Tibial nerve (tissue), 4 donors: ENCODE measurements around the gene LLCFC1. TPM values are rescaled to one million over a fixed set of nuclear protein-coding genes. Genes with fewer than 3 reads are reported as not detected.

ENCODE experiments used
- DNase-seq, 2 donors: peaks; one replicate each; pipeline ENCODE4 v3.0.0-alpha.2; 2019; ENCODE audit warnings: low spot score in 2 of 2
- H3K27ac ChIP-seq, 4 donors: fragments of 200-600 bp; sonication (generic) in 3 of 4; one replicate each; pipeline ENCODE4 v1.5.1; 2017 to 2019; ENCODE audit warnings: mild to moderate bottlenecking in 1 of 4
- H3K27me3 ChIP-seq, 2 donors: fragments of 200-600 bp; sonication (generic) in 1 of 2; one replicate each; pipeline versions ENCODE4 v1.5.1 to v1.6.0; 2017 to 2019
- H3K36me3 ChIP-seq, 3 donors: fragments of 200-600 bp; sonication (generic); one replicate each; pipeline ENCODE4 v1.5.1; 2018 to 2019
- H3K4me1 ChIP-seq, 4 donors: fragments of 200-600 bp; sonication (generic) in 3 of 4; one replicate each; pipeline ENCODE4 v1.5.1; 2017 to 2019
- H3K4me3 ChIP-seq, 4 donors: fragments of 200-600 bp; sonication (generic) in 3 of 4; one replicate each; pipeline ENCODE4 v1.5.1; 2017 to 2019; ENCODE audit warnings: mild to moderate bottlenecking in 1 of 4, moderate library complexity in 1 of 4
- H3K9me3 ChIP-seq, 4 donors: fragments of 200-600 bp; sonication (generic) in 3 of 4; one replicate each; pipeline ENCODE4 v1.5.1; 2017 to 2019
- CTCF ChIP-seq, 5 experiments: fragments of 200-600 bp in 3 of 5; fragments of 450-650 bp in 2 of 5; sonication (generic) in 3 of 5; IDR thresholded peaks; one replicate each; pipeline ENCODE4 v1.5.1; 2016 to 2019; ENCODE audit warnings: antibody characterized with exemption in 5 of 5, mild to moderate bottlenecking in 3 of 5, moderate library complexity in 2 of 5
- EP300 ChIP-seq, 2 donors: sonication (generic); formaldehyde crosslinking; IDR thresholded peaks; one replicate each; pipeline ENCODE4 v1.6.1; 2017; ENCODE audit warnings: antibody characterized with exemption in 2 of 2, mild to moderate bottlenecking in 1 of 2
- POLR2A ChIP-seq, 2 donors: fragments of 450-650 bp; IDR thresholded peaks; one replicate each; pipeline ENCODE4 v1.6.1; 2017; ENCODE audit warnings: antibody characterized with exemption in 2 of 2, mild to moderate bottlenecking in 2 of 2, moderate library complexity in 2 of 2
- WGBS, 2 donors: methylation state at CpG; one replicate each; pipeline ENCODE4 v1.1.5; 2018; 5-methylcytosine and 5-hydroxymethylcytosine counted together
- total RNA-seq, 4 donors: library from RNA; depleted of rRNA; stranded (reverse); fragments of >200 nt; gene quantifications; one replicate each; pipeline ENCODE4 v1.1.0, GENCODE V29; 2016

Gene LLCFC1
- total RNA-seq, 4 donors from 2014 or later, result not detected

- TF ChIP-seq EP300 (IDR thresholded peaks at IDR 0.05) (no peak), POLR2A (IDR thresholded peaks at IDR 0.05) (no peak), CTCF (IDR thresholded peaks at IDR 0.05) (no peak)
- 39 to 52% methylated on average over 3 of the region's 3 CpGs for WGBS, 2 donors
These were observed 26.2 kb upstream of the LLCFC1 start for GRCh38 chr7:142913051-142913450.

GRCh38 chr7:142913566-142913965, 25.7 kb upstream of the LLCFC1 start:
- no peaks in the 10 kb centered on the region for H3K9me3 ChIP-seq
- TF ChIP-seq CTCF (IDR thresholded peaks at IDR 0.05) (no peak), EP300 (IDR thresholded peaks at IDR 0.05) (no peak), POLR2A (IDR thresholded peaks at IDR 0.05) (no peak)
- H3K4me1 ChIP-seq, result no peaks in the 10 kb centered on the region
- DNase-seq, result no peak
- H3K4me3 ChIP-seq, result no peak overlapping the region
- H3K27me3 ChIP-seq, result no peaks in the 10 kb centered on the region
- no peaks in the 10 kb centered on the region for H3K36me3 ChIP-seq
- WGBS, 2 donors, result 73 to 80% methylated on average over 2 of the region's 2 CpGs
- H3K27ac ChIP-seq, result no peak overlapping the region

More at GRCh38 chr7:142913051-142913450, 26.2 kb upstream of the LLCFC1 start:
- DNase-seq, result no peak
- H3K4me3 ChIP-seq, result no peak overlapping the region
- no peaks in the 10 kb centered on the region for H3K27me3 ChIP-seq
- H3K9me3 ChIP-seq, result no peaks in the 10 kb centered on the region
- no peaks in the 10 kb centered on the region for H3K36me3 ChIP-seq
- H3K27ac ChIP-seq, result no peak overlapping the region
- no peaks in the 10 kb centered on the region for H3K4me1 ChIP-seq

- no peaks in the 10 kb centered on the region for H3K36me3 ChIP-seq
- H3K9me3 ChIP-seq, result no peaks in the 10 kb centered on the region
- WGBS, 2 donors, result 43 to 52% methylated on average over 1 of the region's 1 CpG
- no peak for DNase-seq
- H3K27ac ChIP-seq, result no peak overlapping the region
- TF ChIP-seq EP300 (IDR thresholded peaks at IDR 0.05) (no peak), CTCF (IDR thresholded peaks at IDR 0.05) (no peak), POLR2A (IDR thresholded peaks at IDR 0.05) (no peak)
- no peaks in the 10 kb centered on the region for H3K4me1 ChIP-seq
- H3K4me3 ChIP-seq, result no peak overlapping the region
- no peaks in the 10 kb centered on the region for H3K27me3 ChIP-seq
These were observed 25.2 kb upstream of the LLCFC1 start for GRCh38 chr7:142914121-142914520.

- no peaks in the 10 kb centered on the region for H3K4me1 ChIP-seq
- no peak for TF ChIP-seq EP300 (IDR thresholded peaks at IDR 0.05)
- no peak for TF ChIP-seq CTCF (IDR thresholded peaks at IDR 0.05)
- no peak for TF ChIP-seq POLR2A (IDR thresholded peaks at IDR 0.05)
These were observed 24.0 kb upstream of the LLCFC1 start for GRCh38 chr7:142915315-142915714.

GRCh38 chr7:142916508-142916907, 22.8 kb upstream of the LLCFC1 start:
- DNase-seq, result no peak
- H3K36me3 ChIP-seq, result no peaks in the 10 kb centered on the region
- 34 to 39% methylated on average over 2 of the region's 2 CpGs for WGBS, 2 donors
- H3K9me3 ChIP-seq, result no peaks in the 10 kb centered on the region
- H3K4me3 ChIP-seq, result no peak overlapping the region
- no peak for TF ChIP-seq POLR2A (IDR thresholded peaks at IDR 0.05)
- TF ChIP-seq CTCF (IDR thresholded peaks at IDR 0.05), result no peak
- TF ChIP-seq EP300 (IDR thresholded peaks at IDR 0.05), result no peak
- no peaks in the 10 kb centered on the region for H3K4me1 ChIP-seq
- no peak overlapping the region for H3K27ac ChIP-seq
- H3K27me3 ChIP-seq, result no peaks in the 10 kb centered on the region

More at GRCh38 chr7:142915315-142915714, 24.0 kb upstream of the LLCFC1 start:
- DNase-seq, result no peak
- Histone ChIP-seq H3K4me3 (no peak overlapping the region), H3K27me3 (no peaks in the 10 kb centered on the region), H3K36me3 (no peaks in the 10 kb centered on the region), H3K9me3 (no peaks in the 10 kb centered on the region), H3K27ac (no peak overlapping the region)
- WGBS, 2 donors, result 85 to 87% methylated on average over 8 of the region's 8 CpGs
